ENCODE data around the gene OR8D2.

Gene OR8D2

GRCh38 chr11:124320097-124320496 lies at the start of gene OR8D2:
OR8D2 (minus strand) TSS chr11:124320197; CDS start chr11:124320197, 0 bp downstream.
- no peak for DNase-seq

GRCh38 chr11:124359566-124359965 lies 39.6 kb upstream of the OR8D2 start:
- DNase-seq: no peak

DNA sequence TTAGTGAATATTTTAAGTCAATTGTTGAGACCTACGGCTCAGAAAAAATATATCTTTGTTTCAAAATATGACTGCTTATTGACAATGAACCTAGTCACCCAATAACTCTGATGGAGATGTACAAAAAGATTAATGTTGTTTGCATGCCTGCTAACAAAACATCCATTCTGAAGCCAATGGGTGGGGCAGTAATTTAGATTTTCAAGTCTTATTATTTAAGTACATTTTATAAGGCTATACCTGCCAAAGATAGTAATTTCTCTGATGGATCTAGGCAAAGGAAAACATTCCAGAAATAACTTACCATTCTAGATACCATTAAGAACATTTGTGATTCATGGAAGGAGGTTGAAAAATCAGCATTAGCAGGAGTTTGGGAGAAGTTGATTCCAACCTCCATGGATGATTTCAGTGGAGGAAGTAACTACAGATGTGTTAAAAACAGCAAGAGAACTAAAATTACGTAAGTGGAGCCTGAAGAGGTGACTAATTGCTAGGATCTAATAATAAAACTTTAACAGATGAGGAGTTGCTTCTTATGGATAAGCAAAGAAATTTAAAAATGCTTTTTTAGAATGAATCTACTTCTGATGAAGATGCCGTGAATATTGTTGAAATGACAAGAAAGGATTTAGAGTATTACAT lies 26.4 kb upstream of the OR8D2 start:
- no peak for DNase-seq

- DNase-seq: no peak
These were observed 24.3 kb upstream of the OR8D2 start for GRCh38 chr11:124344346-124344745.

DNA sequence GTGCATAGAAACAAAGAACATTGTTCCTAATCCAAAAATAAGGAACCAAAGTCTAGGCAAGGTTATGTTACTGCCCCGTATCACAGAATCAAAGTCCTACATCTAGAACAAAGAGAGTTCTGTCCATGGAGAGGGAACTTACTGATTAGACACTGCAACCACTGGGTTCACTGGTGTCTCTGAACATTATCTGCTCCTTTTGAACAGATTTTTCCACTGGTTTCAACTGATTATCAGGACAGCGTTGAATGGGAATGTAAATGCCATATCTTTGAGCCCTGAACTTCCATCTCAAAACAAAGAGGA lies 20.1 kb upstream of the OR8D2 start:
- no peak for DNase-seq

DNA sequence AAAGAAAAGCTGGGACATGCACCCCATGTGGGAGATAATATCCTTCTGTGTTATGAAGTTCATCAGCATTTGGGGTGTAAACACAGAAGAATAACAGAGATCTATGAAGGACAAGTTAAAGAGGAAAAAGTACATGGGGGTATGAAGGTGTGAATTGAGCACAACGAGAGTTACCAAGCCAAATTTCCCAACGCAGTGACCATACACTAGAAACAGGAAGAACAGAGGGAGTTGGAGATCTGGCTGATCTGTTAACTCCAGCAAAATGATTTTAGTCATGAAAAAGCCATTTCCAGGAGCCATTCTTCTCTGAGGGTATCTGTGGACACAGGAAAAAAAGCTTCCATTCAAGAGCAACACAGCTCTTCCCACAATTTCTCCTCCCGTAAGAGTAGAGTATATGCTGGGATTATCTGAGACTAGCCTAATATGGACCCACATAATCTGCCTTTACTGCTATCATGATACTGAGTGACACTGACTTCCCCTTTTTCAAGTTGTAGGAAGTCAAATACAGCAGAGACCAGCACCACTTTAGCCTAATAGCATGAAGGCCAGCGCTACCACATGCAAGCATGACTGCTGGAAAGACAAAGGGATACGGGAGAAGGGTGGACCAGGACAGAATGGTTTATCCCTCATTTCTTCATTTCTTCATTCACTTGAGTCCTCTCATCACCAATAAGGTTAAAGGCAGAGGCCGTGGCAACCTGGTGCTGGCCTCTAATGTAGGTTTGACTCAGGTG lies 19.6 kb upstream of the OR8D2 start:
- no peak for DNase-seq

- no peak for DNase-seq
These were observed 11.9 kb upstream of the OR8D2 start for GRCh38 chr11:124331873-124332272.

- no peak for DNase-seq
These were observed 9.9 kb upstream of the OR8D2 start for GRCh38 chr11:124329787-124330478.

GRCh38 chr11:124327775-124328174 lies 7.8 kb upstream of the OR8D2 start:
- no peak for DNase-seq

GRCh38 chr11:124322356-124322755 lies 2.4 kb upstream of the OR8D2 start:
- no peak for DNase-seq

DNA sequence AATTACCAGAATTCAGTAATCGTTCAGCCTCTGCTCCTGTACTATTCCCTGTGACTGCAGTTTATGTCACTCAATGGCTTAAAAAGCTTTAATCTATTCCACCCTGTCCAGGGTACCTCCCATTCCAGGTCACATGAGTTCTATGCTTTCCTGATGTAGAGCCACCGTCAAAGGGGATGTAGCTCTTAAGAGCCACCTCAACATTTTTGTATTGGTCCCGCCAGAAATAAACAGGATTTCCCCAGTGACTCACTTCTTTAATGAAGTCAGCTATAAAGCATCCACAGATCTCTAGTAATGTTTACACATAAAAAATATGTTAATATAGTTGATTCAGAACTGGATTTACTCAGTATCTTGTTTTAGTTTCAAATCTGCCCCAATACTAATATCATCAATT lies 4.9 kb downstream of the OR8D2 start:
- no peak for DNase-seq

GRCh38 chr11:124313849-124314248 lies 6.1 kb downstream of the OR8D2 start, which contains the start of gene OR8D1:
OR8D1 (minus strand) TSS chr11:124313949; CDS start chr11:124310766, 3,183 bp downstream.
- no peak for DNase-seq

DNA sequence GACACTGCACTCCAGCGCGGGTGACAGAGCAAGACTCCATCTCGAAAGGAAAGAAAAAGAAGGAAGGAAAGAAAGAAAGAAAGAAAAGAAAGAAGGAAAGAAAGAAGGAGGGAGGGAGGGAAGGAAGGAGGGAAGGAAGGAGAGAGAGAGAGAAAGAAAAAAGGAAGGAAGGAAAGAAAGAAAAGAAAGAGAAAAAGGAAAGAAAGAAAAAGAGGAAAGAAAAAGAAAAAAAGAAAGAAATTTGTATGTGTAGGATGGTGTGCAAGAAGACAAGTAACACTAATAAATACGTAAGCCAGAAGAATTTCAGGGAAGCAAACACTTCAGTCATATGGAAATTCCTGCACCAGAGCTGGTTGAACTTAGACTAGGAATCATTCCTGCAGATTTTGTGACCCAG lies 6.9 kb downstream of the OR8D2 start:
- no peak for DNase-seq

GRCh38 chr11:124311670-124312069 lies 8.3 kb downstream of the OR8D2 start:
- no peak for DNase-seq

DNA sequence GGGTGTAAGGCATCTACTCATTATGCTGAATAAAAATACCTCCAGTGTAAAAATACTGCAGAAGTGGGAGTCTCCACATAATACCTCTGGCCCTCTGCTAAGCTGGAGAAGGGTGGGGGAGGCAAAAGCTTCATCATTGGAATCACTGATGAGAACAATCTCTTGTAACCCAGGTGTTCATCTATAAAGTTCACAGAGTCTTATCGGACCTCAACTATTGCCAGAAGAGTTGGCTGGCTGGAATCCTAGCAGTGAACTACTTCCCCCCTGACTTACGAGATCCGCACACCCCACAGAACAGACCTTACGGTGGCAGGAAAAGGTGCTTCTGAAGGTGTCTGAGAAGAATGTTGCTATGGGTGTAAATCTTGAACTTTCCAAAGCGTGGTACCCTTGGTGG lies 8.7 kb downstream of the OR8D2 start:
- DNase-seq: no peak

- no peak for DNase-seq
These were observed 9.3 kb downstream of the OR8D2 start for GRCh38 chr11:124310721-124311120.

DNA sequence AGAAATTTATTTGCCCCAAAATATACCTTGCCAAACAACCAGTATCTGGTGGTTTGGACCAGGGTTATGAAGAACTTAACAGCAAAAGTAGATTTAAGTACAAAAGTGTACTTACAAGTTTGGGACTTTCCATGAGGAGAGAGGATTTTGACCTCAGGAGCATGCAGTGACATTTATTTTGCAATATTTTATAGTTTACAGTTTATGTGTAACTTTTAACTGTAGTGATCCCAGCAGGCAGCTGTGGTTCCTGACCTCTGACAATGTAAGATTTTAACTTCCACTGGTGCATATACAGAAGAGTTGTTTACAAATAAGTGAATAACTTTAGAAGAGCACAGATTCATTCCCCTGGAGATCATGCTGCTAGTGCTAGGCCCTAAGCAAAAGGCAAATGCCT lies 12.9 kb downstream of the OR8D2 start:
- DNase-seq: no peak

DNA sequence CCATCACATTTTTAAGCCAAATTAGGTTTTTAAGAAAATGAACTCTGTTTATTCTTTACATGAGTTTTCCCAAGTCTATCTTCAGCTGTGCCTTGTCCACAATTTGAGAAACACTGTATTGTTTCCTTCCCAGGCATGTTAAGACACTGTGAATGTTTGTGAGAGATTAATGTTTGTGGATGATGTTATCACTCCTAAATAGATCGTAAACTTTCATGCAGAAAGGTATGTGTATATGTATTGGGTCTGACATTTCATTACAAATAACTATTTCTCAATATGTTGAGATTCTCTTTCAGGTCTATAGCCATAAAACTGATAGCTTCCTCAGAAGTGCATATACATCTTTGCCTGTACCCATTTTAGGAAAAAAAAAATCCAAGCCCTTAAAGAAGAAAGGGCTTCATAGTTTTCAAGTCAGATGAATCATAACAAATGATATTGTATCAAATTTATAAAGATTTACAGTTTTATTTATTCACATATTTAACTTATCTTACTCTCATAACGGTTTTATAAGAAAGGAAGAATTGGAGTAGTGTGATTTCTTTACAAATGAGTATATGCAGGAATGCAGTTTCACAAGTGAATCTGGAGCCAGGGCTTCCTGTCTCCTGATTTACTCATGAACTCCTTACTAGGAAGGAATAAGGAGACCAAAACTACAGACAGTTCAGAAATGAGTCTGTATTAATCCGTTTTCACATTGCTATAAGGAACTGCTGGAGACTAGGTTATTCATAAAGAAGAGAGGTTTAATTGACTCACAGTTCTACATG lies 17.5 kb downstream of the OR8D2 start:
- DNase-seq: no peak

- no peak for DNase-seq
These were observed 18.4 kb downstream of the OR8D2 start for GRCh38 chr11:124301548-124301947.

DNA sequence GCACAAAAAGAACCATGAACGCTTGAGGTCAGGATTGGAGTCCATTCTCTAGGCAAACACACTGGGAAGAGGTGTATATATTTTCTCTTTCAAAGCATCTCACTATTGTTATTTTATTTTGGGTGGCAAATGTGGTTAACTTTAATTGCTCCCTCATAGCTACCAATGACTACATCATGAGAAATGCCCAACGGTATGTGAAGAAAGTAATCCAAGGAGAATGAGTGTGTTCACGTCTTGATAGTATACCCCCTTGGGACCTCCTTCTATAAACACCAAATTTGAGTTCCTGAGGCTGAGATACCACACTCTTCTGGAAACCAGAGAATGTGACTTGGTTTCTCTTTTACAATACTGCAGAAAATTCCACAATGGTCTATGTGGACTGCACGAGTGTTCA lies 22.1 kb downstream of the OR8D2 start:
- DNase-seq: no peak

GRCh38 chr11:124296016-124296415 lies 24.0 kb downstream of the OR8D2 start:
- DNase-seq: no peak

GRCh38 chr11:124294687-124295086 lies 25.3 kb downstream of the OR8D2 start:
- DNase-seq: no peak

DNA sequence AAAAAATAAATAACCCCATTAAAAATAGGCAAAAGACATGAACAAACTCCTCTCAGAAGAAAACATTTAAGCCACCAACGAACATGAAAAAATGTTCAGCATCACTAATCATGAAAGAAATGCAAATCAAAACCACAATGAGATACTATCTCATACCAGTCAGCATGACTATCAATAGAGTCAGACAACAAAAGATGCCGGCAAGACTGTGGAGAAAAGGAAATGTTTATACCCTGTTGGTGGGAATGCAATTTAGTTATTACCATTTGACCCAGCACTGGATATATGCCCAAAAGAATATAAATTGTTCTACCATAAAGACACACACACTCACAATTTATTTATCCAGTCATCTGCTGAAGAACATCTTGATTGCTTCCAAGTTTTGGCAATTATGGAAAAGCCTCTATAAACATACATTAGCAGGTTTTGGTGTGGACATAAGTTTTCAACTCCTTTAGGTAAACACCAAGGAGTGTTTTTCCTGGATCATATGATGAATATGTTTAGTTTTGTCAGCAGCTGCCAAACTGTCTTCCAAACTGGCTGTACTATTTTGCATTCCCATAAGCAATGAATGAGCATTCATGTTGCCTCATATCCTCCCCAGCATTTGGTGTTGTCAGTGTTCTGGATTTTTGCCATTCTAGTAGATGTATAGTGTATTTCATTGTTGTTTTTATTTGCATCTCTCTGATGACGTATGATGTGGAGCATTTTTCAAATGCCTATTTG lies 34.2 kb downstream of the OR8D2 start:
- no peak for DNase-seq
